ENCODE data around the gene GLRX3.

GRCh38 chr10:130138479-130138866, 2.3 kb downstream of the GLRX3 start:
- no peak for TF ChIP-seq MEF2A (IDR thresholded peaks at IDR 0.05; ENCODE audit: borderline replicate concordance, low read depth)
- no peak for TF ChIP-seq MXI1 (IDR thresholded peaks at IDR 0.05; ENCODE audit: low read depth, low read length)
